Aorta (tissue), 5 donors: Measurements from ENCODE around the gene KARS1. TPM values are rescaled to one million over a fixed set of nuclear protein-coding genes. Genes with fewer than 3 reads are reported as not detected.

ENCODE experiments used
- ATAC-seq: fragments of 200-7000 bp; cut with Tn5 transposase; one replicate; pipeline ENCODE4 v1.9.1; 2022; ENCODE audit warnings: moderate library complexity; ENCODE audit not compliant: low FRiP score
- DNase-seq, 2 donors: peaks; one replicate each; pipeline ENCODE4 v3.0.0-alpha.2; 2020
- H3K27ac ChIP-seq, 2 donors: one replicate each; pipeline ENCODE4 v1.5.1; 2013; ENCODE audit warnings: low read length in 2 of 2, mild to moderate bottlenecking in 2 of 2, moderate library complexity in 2 of 2, control low read depth in 1 of 2, inconsistent platforms in 1 of 2, low read depth in 1 of 2
- H3K27me3 ChIP-seq, 2 donors: one replicate each; pipeline ENCODE4 v1.6.1; 2013; ENCODE audit warnings: control low read depth in 1 of 2, low read length in 1 of 2, mild to moderate bottlenecking in 1 of 2, moderate library complexity in 1 of 2; ENCODE audit not compliant: insufficient read depth in 2 of 2, control insufficient read depth in 1 of 2
- H3K36me3 ChIP-seq, 2 donors: one replicate each; pipeline ENCODE4 v1.6.1; 2013; ENCODE audit warnings: control low read depth in 1 of 2, low read length in 1 of 2, mild to moderate bottlenecking in 1 of 2; ENCODE audit not compliant: insufficient read depth in 2 of 2, control insufficient read depth in 1 of 2
- H3K4me1 ChIP-seq, 2 donors: one replicate each; pipeline ENCODE4 v1.6.1; 2013; ENCODE audit warnings: low read length in 2 of 2, control low read depth in 1 of 2, mild to moderate bottlenecking in 1 of 2, moderate library complexity in 1 of 2; ENCODE audit not compliant: insufficient read depth in 2 of 2, control insufficient read depth in 1 of 2
- H3K4me3 ChIP-seq, 2 donors: one replicate each; pipeline ENCODE4 v1.5.1; 2013; ENCODE audit warnings: low read length in 2 of 2, control low read depth in 1 of 2, mild to moderate bottlenecking in 1 of 2
- H3K9me3 ChIP-seq: one replicate; pipeline ENCODE4 v1.6.1; 2013; ENCODE audit warnings: mild to moderate bottlenecking, low read length; ENCODE audit not compliant: control insufficient read depth
- WGBS, 2 donors: extraction: QIAGEN DNeasy Blood & Tissue Kit; methylation state at CpG; one replicate each; pipeline ENCODE4 v1.1.7; 2013; 5-methylcytosine and 5-hydroxymethylcytosine counted together
- intact Hi-C, 2 donors: fragments of 100-400 bp; cut with DNase I; formaldehyde crosslinking; loops; one replicate each; pipeline versions ENCODE4 v1.14.2 to v1.15.0; 2022
- long read RNA-seq, 2 donors: library from polyadenylated mRNA; unstranded; transcript quantifications; one replicate each; pipeline ENCODE4 v2.0.0, GENCODE V29; 2020 to 2021
- polyA plus RNA-seq, 2 donors: library from polyadenylated mRNA; stranded (reverse); fragments of 200-250 nt; gene quantifications; one replicate each; pipeline ENCODE4 v1.2.3, GENCODE V29; 2013
- total RNA-seq, 2 donors: library from RNA; stranded (reverse); fragmentation: NEBNext Ultra II Directional; extraction: Animal tissue kit (Norgen Biotek cat#: 25700); gene quantifications; one replicate each; pipeline ENCODE4 v1.2.1, GENCODE V29; 2021
- donor health status: healthy with polysubstance abuse.
- donor health status: Bipolar disorder and iron deficiency.
- donor health status: DM: no; HTN: no; CAD: no.
- donor health status: DM: no; HTN: no; CAD: no.
- donor health status: DM: yes; HTN: yes; CAD: no.

Gene KARS1
- total RNA-seq (10 to 100 TPM; 60.4 to 69.8 TPM), polyA plus RNA-seq (10 to 100 TPM; 64.4 to 73.2 TPM)
- long read RNA-seq, donor 1, transcript KARS-201 (14 exons, 2,005 nt), result major isoform, 191 of 286 reads
- long read RNA-seq, donor 1, transcript KARS-202 (15 exons, 2,421 nt), result minor isoform, 37 of 286 reads
- long read RNA-seq, donor 1, partial matches to known transcripts, result 28 of 286 reads
- long read RNA-seq, donor 1, other reads (novel, unspliced or antisense), result 28 of 286 reads
- long read RNA-seq, donor 2, transcript KARS-201 (14 exons, 2,005 nt), result major isoform, 24 of 35 reads
- long read RNA-seq, donor 2, partial matches to known transcripts, result 5 of 35 reads
- long read RNA-seq, donor 2, other reads (novel, unspliced or antisense), result 3 of 35 reads

DNA sequence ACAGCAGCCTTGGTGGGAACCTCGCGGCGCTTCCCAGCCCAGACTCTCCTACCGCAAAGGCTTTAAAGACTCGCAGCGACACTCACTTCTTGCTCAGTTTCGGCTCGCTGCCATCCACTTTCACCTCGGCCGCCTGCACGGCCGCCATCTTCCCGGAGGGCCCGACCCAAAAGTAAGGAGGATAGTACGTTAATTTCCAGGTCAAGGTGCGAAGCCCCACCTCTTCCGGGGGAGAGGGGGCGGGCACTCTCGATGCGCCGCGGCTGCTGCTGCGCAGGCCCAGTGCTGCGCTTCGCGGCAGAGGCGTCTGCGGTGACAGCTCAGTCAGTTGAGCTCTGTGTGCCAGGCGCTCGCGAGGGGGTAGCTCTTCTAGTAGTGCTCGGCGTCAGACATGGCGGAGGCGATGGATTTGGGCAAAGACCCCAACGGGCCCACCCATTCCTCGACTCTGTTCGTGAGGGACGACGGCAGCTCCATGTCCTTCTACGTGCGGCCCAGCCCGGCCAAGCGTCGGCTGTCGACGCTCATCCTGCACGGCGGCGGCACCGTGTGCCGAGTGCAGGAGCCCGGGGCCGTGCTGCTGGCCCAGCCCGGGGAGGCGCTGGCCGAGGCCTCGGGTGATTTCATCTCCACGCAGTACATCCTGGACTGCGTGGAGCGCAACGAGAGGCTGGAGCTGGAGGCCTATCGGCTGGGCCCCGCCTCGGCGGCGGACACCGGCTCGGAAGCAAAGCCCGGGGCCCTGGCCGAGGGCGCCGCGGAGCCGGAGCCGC, at the start of gene KARS1, which contains the start of gene TERF2IP:
Gene KARS1, minus strand, starts transcription at position 174 of the 773 bp plus-strand sequence. Its CDS starts 26 bp downstream, at position 148.
Gene TERF2IP, plus strand, starts transcription at position 282 of the 773 bp plus-strand sequence. Its CDS starts 110 bp downstream, at position 392.
- Histone ChIP-seq H3K27ac (peak within 1 kb of the TSS; percentile 70 to 97), H3K27me3 (no peaks in the 10 kb centered on the region), H3K9me3 (no peaks in the 10 kb centered on the region), H3K4me3 (peak within 1 kb of the TSS; percentile 93 to 100), H3K36me3 (no peaks in the 10 kb centered on the region), H3K4me1 (peaks cover 3 to 5% of the 10 kb centered on the region in 2 donors)
- intact Hi-C loops, result loop anchor here in 1 of 2 donors (1.0 to 2.0 kb wide), 2 partner anchors 24 to 117 kb away; partner anchors contain the start of gene ADAT1
- WGBS, 2 donors, result 0% methylated on average over 76 of the region's 76 CpGs
- peak; percentile 96 to 97 for DNase-seq
- peak; percentile 97 for ATAC-seq

DNA sequence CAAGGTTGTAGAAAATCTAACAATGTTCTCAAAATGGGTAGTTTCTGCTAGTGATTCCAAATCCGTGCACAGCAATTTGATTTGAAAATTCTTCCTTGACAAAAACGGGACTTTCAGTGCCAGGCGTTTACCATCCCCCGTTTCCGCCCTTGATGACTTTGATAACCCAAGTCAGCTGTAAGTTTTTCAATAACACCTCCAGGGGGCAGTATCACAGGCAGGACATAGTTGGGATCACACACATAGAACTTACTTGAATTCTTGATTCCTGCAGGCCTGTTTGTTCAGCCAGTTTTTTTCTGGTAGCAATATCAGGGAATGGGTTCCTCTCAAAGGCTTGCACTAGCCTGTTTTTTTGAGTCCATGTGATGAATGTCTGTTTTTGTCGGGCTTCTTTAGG, 48.2 kb upstream of the KARS1 start:
- intact Hi-C loops, result no loop called here
- WGBS, 2 donors, result 73 to 79% methylated on average over 6 of the region's 6 CpGs
- no peak for ATAC-seq

DNA sequence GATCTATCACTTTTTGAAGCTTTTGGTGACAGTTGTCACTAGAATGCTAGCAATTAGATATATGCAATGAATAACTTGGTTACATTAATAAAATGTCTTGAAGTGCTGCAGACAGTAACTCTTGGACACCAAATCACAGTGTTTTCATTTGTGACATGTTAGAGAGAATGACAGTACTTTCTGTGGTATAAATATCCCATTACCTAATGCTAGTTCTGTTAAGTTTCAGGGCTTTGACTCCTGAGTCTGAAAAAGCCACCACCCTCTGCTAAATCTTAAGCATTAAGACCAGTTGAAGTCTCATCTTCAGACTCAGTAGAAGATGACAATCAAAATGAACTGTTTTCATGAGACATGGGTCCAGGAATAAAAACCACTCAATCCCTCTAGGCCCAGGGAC, 39.9 kb upstream of the KARS1 start:
- Histone ChIP-seq H3K27me3 (no peaks in the 10 kb centered on the region), H3K27ac (no peak overlapping the region), H3K36me3 (peaks cover 0 to 3% of the 10 kb centered on the region in 2 donors), H3K4me1 (no peaks in the 10 kb centered on the region), H3K9me3 (no peaks in the 10 kb centered on the region), H3K4me3 (no peak overlapping the region)
- DNase-seq, result no peak
- ATAC-seq, result no peak
- intact Hi-C loops, result no loop called here

More for the DNA sequence above, 48.2 kb upstream of the KARS1 start:
- H3K9me3 ChIP-seq, result no peaks in the 10 kb centered on the region
- no peak overlapping the region for H3K4me3 ChIP-seq
- DNase-seq, result no peak
- H3K27me3 ChIP-seq, result no peaks in the 10 kb centered on the region
- H3K27ac ChIP-seq, result no peak overlapping the region
- peaks cover 0 to 3% of the 10 kb centered on the region in 2 donors for H3K36me3 ChIP-seq
- no peaks in the 10 kb centered on the region for H3K4me1 ChIP-seq

DNA sequence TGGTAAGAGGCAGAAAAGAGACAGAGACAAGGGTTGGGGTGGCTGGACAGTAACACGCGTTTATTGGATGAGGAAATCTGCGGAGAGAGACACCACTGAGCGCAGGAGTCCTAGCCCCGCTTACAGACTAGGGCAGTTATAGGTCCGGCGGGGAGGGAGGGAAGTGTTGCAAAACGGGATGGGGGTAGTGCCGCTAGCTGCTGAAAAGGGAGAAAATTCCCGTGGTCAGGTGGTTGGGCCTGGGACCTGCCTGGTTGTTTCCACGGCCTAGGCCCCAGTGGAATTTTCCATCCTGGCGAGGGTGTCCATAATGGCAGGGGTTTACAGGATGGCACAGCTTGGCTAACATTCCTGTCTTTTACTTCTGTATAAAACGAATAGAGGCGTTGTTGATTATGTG, 34.8 kb upstream of the KARS1 start:
- Histone ChIP-seq H3K9me3 (no peaks in the 10 kb centered on the region), H3K4me1 (no peaks in the 10 kb centered on the region), H3K36me3 (no peaks in the 10 kb centered on the region), H3K4me3 (no peak overlapping the region), H3K27ac (no peak overlapping the region), H3K27me3 (no peaks in the 10 kb centered on the region)
- ATAC-seq (no peak), DNase-seq (no peak)
- 87 to 89% methylated on average over 14 of the region's 14 CpGs for WGBS, 2 donors
- intact Hi-C loops, result no loop called here

DNA sequence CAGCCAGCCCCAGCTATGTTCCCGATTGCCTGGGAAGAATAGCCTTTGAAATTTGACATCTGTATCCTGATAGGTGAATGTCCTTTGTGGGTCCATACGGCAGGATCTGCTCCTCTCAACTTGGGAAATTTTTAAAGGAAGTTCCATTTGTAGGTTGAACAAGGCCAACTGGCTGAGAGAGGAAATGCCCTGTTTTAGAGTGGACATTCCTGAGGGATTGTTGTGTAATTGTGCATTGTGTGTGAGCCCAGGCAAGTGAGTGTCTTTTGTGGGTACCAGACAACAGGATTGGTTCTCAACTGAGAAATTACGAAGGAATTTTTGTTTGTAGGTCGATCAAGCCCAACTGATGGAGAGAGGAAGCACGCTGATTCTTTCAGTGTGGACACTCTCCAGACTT, 31.9 kb upstream of the KARS1 start:
- 87 to 89% methylated on average over 5 of the region's 5 CpGs for WGBS, 2 donors
- ATAC-seq, result no peak

DNA sequence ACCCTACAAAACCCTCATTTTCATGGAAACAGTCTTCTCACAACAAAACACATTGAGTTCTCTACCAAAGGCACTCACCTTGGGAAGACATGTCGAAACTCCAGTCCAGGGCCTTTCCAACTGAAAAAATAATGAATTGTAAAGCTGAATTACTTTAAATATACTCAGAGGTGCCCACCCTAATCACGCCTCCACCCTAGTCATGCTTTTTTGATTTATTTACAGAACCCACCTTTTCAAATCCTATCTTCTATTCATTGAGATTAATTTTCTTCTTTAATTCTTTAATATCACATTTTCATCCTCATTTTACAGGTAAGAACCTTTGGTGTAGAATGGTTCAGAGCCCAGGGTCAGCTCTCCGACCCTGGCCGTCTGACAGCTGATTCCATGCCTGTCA, 29.4 kb upstream of the KARS1 start, which contains the start of gene CPHXL2:
Gene CPHXL2, minus strand, starts transcription at position 101 of the 400 bp plus-strand sequence. Its CDS starts 10 bp downstream, at position 91.
- no peak for ATAC-seq
- WGBS, 2 donors, result 88 to 91% methylated on average over 4 of the region's 4 CpGs

More for the DNA sequence above, 31.9 kb upstream of the KARS1 start:
- H3K9me3 ChIP-seq, result no peaks in the 10 kb centered on the region
- no peaks in the 10 kb centered on the region for H3K36me3 ChIP-seq
- no peaks in the 10 kb centered on the region for H3K27me3 ChIP-seq
- intact Hi-C loops, result no loop called here
- H3K4me3 ChIP-seq, result no peak overlapping the region
- no peak overlapping the region for H3K27ac ChIP-seq
- no peak for DNase-seq
- H3K4me1 ChIP-seq, result no peaks in the 10 kb centered on the region

DNA sequence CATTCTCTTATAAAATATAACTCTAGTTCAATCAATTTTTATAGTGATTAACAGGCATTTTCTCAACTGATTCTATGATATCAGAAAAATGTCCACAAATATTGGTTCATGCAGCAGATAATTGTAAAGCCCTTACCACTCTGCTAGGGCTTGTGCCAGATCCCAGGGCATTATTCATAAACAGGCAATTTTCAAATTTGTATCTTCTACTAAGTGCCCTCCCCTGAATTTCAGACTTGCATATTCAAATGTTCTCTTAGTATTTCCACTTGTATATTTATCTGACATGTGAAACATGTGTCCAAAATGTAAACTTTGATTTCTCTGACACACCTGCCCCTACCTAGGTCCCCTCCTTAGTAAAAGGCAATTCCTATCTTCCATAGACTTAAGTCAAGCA, 20.0 kb upstream of the KARS1 start:
- intact Hi-C loops, result no loop called here

More for the DNA sequence above, 29.4 kb upstream of the KARS1 start, which contains the start of gene CPHXL2:
- no peaks in the 10 kb centered on the region for H3K27me3 ChIP-seq
- H3K4me3 ChIP-seq, result no peak within 1 kb of the TSS
- intact Hi-C loops, result no loop called here
- no peaks in the 10 kb centered on the region for H3K36me3 ChIP-seq
- no peaks in the 10 kb centered on the region for H3K9me3 ChIP-seq
- H3K27ac ChIP-seq, result no peak within 1 kb of the TSS
- H3K4me1 ChIP-seq, result no peaks in the 10 kb centered on the region
- DNase-seq, result no peak

DNA sequence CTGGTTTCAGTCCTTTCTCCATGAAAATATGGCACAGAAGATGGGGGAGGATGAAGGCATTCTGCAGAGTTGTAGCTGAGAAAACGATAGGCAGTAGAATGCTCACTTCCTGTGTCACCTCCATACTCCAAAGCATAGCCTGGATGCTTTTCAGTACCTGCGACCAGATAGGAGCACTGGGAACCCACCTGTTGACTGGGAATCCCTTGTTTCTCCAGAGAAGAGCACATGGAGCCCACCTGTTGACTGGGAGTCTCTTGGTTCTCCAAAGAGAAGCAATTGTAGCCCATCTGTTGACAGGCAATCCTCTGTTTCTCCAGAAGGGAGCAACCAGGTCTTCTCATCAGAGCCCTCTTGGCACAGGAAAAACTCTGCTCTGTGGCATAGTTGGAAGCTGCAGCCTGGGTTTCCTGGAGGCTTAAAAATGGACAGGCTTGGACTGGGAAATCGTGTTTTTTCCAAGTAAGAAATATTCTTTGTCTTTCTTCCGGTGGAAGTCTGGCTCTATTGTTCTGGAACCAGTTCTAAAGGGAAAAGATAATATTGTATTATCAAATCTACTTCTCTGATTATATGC, 13.3 kb upstream of the KARS1 start:
- WGBS, 2 donors, result 42 to 45% methylated on average over 4 of the region's 4 CpGs
- no peaks in the 10 kb centered on the region for H3K27me3 ChIP-seq
- intact Hi-C loops, result loop anchor here in 1 of 2 donors (5.0 kb wide), 1 partner anchor 101 kb away; no protein-coding TSS in a partner anchor

More for the DNA sequence above, 20.0 kb upstream of the KARS1 start:
- peaks cover 0 to 3% of the 10 kb centered on the region in 2 donors for H3K36me3 ChIP-seq
- ATAC-seq, result no peak
- no peak for DNase-seq
- H3K4me3 ChIP-seq, result no peak overlapping the region
- no peaks in the 10 kb centered on the region for H3K27me3 ChIP-seq
- H3K4me1 ChIP-seq, result no peaks in the 10 kb centered on the region
- H3K9me3 ChIP-seq, result no peaks in the 10 kb centered on the region
- no peak overlapping the region for H3K27ac ChIP-seq

More for the DNA sequence above, 13.3 kb upstream of the KARS1 start:
- Histone ChIP-seq H3K36me3 (peaks cover 12% of the 10 kb centered on the region in 2 donors), H3K9me3 (no peaks in the 10 kb centered on the region), H3K27ac (no peak overlapping the region), H3K4me3 (no peak overlapping the region), H3K4me1 (no peaks in the 10 kb centered on the region)
- no peak for DNase-seq
- ATAC-seq, result no peak
